Karpas-422 (cell line): ENCODE results near the gene HDAC11. TPM values are rescaled to one million over a fixed set of nuclear protein-coding genes. Genes with fewer than 3 reads are reported as not detected.
"Not testable (repeated sequence)": the region's sequence is repeated elsewhere in the genome, so short reads cannot be mapped to it uniquely, and the experiment has no call there.

Experiments
- DNase-seq: peaks from one replicate; pipeline ENCODE4 v3.0.0-alpha.2; 2015
- H2AFZ ChIP-seq: fragments of 200-600 bp; sonication (generic); 2 replicates; pipeline ENCODE4 v1.6.1; 2014; ENCODE audit warnings: antibody characterized with exemption, low read length, mixed read lengths
- H3K27ac ChIP-seq: fragments of 200-600 bp; sonication (generic); 2 replicates; pipeline ENCODE4 v1.5.1; 2014; ENCODE audit warnings: mild to moderate bottlenecking, low read length, moderate library complexity
- H3K27me3 ChIP-seq: fragments of 200-600 bp; sonication (generic); 2 replicates; pipeline ENCODE4 v1.6.1; 2014; ENCODE audit warnings: low read length, mixed read lengths
- H3K36me3 ChIP-seq: fragments of 200-600 bp; sonication (generic); 2 replicates; pipeline ENCODE4 v1.6.1; 2014; ENCODE audit warnings: low read length, mixed read lengths; ENCODE audit not compliant: insufficient read depth
- H3K4me1 ChIP-seq: fragments of 200-600 bp; sonication (generic); 2 replicates; pipeline ENCODE4 v1.6.1; 2014; ENCODE audit warnings: mild to moderate bottlenecking, low read length, mixed read lengths
- H3K4me2 ChIP-seq: fragments of 200-600 bp; sonication (generic); 2 replicates; pipeline ENCODE4 v1.6.1; 2014; ENCODE audit warnings: low read length, low read depth, mild to moderate bottlenecking; ENCODE audit not compliant: poor library complexity, severe bottlenecking
- H3K4me3 ChIP-seq: fragments of 200-600 bp; sonication (generic); 2 replicates; pipeline ENCODE4 v1.5.1; 2014; ENCODE audit warnings: mild to moderate bottlenecking, antibody characterized with exemption, low read length, mixed read lengths
- H3K79me2 ChIP-seq: fragments of 200-600 bp; sonication (generic); 2 replicates; pipeline ENCODE4 v1.6.1; 2014; ENCODE audit warnings: mild to moderate bottlenecking, low read length, mixed read lengths
- H3K9ac ChIP-seq: fragments of 200-600 bp; sonication (generic); 2 replicates; pipeline ENCODE4 v1.6.0; 2014; ENCODE audit warnings: low read length
- H3K9me2 ChIP-seq: fragments of 200-600 bp; sonication (generic), shearing (Covaris generic); replicated peaks from 2 replicates; pipeline ENCODE4 v1.6.0; 2014; ENCODE audit warnings: mild to moderate bottlenecking, low read length, moderate library complexity; ENCODE audit not compliant: insufficient read depth
- H3K9me3 ChIP-seq: fragments of 300-700, 200-600 bp; sonication (generic); 2 replicates; pipeline ENCODE4 v1.6.1; 2014; ENCODE audit warnings: low read length, mixed read lengths
- H4K20me1 ChIP-seq: fragments of 200-600 bp; sonication (generic); 2 replicates; pipeline ENCODE4 v1.6.1; 2014; ENCODE audit warnings: mild to moderate bottlenecking, antibody characterized with exemption, low read length, low read depth; ENCODE audit not compliant: insufficient read depth
- total RNA-seq: library from RNA; depleted of rRNA; stranded (reverse); fragments of >200 nt; shearing (Covaris generic); gene quantifications from 2 replicates; pipeline ENCODE4 v1.2.3, GENCODE V29; 2014; ENCODE audit warnings: low replicate concordance; rRNA removed

HDAC11 gene
- 1.6 and 5.3 TPM in 2 replicates for total RNA-seq

DNA sequence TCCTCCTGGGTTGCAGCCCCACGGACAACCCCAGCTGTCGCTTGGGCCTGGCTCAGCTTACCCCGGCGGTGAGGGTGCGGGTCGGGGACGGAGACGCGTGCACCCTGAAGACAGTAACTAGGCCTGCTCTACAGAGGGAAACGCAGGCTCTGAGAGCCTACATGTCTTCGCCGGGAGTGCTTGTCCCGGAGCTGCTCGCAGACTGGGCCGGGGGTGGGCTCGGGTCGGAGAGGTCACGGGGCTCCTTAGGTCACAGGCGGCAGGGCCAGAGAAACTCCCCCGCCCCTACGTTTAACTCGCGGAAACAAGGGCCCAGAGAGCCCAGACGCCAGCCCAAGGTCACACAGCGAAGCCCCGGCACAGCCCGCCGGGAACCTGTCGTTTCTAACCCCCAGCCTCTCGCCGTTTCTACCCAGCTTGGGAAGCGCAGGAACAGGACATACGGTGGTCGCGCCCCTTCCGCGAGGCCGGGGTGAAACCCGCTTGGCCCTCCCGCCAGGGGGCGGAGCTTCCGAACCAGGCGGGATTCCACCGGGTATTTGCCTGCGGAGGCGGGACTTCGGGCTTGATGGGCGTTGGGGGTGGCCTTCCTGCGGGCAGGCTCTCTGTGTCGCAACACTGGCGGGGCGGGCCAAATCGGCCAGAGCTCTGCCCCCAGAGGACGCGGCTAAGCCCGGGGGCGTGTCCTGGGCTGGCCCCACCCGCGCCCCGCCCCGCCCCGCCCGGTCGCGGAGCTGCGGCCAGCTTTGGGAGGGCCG lies at the start of gene HDAC11:
Gene HDAC11, plus strand, starts transcription at position 725 of the 758 bp plus-strand sequence. CDS start 42 bp downstream, outside the sequence.
- H3K79me2 ChIP-seq: no peaks in the 10 kb centered on the region
- peaks cover 13% of the 10 kb centered on the region for H3K4me1 ChIP-seq
- H3K4me3 ChIP-seq: peak within 1 kb of the TSS; percentile 76
- peak within 1 kb of the TSS; percentile 90 for H2AFZ ChIP-seq
- H4K20me1 ChIP-seq: 0 out of 2 replicates have a peak, but pooled peaks cover 6% of the 10 kb centered on the region
- H3K9ac ChIP-seq: peak within 1 kb of the TSS; percentile 78
- H3K9me3 ChIP-seq: no peaks in the 10 kb centered on the region
- peak; percentile 99 for DNase-seq
- no peaks in the 10 kb centered on the region for H3K9me2 ChIP-seq
- H3K27ac ChIP-seq: no peak within 1 kb of the TSS
- H3K4me2 ChIP-seq: peak within 1 kb of the TSS; percentile 90
- no peaks in the 10 kb centered on the region for H3K36me3 ChIP-seq
- H3K27me3 ChIP-seq: no peaks in the 10 kb centered on the region

GRCh38 chr3:13430411-13430875 lies 49.7 kb upstream of the HDAC11 start:
- not testable (repeated sequence) for H4K20me1 ChIP-seq, H3K27me3 ChIP-seq, H3K79me2 ChIP-seq, H3K9ac ChIP-seq, DNase-seq, H3K36me3 ChIP-seq, H2AFZ ChIP-seq, H3K4me1 ChIP-seq, H3K4me2 ChIP-seq, H3K4me3 ChIP-seq, H3K9me2 ChIP-seq, H3K9me3 ChIP-seq, H3K27ac ChIP-seq

GRCh38 chr3:13432093-13432492 lies 48.0 kb upstream of the HDAC11 start:
- Histone ChIP-seq H3K9ac (no peak overlapping the region), H3K27me3 (no peaks in the 10 kb centered on the region), H3K79me2 (no peaks in the 10 kb centered on the region), H3K9me2 (no peaks in the 10 kb centered on the region), H3K4me3 (no peak overlapping the region), H3K4me1 (peaks cover 7% of the 10 kb centered on the region), H3K27ac (no peak overlapping the region), H3K36me3 (no peaks in the 10 kb centered on the region), H4K20me1 (no peaks in the 10 kb centered on the region), H2AFZ (no peak overlapping the region), H3K9me3 (no peaks in the 10 kb centered on the region), H3K4me2 (no peak overlapping the region)
- no peak for DNase-seq

DNA sequence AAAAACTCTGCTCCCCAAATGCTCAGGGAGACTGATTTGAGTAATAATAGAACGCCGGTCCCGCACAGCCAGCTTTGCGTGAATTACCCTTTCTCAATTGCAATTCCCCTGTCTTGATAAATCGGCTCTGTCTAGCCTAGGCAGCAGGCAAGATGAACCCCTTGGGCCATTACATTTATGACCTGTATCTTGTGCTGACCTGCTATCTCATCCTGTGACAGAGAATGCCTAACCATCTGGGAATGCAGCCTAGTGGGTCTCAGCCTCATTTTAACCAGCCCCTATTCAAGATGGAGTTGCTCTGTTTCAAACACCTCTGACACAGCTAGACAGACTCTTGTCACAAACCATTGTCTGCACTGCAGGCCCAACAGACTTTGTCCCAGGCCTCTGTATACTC lies 46.2 kb upstream of the HDAC11 start:
- Histone ChIP-seq H3K4me2 (no peak overlapping the region), H3K9ac (no peak overlapping the region), H3K79me2 (no peaks in the 10 kb centered on the region), H3K9me3 (no peaks in the 10 kb centered on the region), H2AFZ (no peak overlapping the region), H3K4me3 (no peak overlapping the region), H3K4me1 (no peaks in the 10 kb centered on the region), H3K36me3 (no peaks in the 10 kb centered on the region), H3K9me2 (no peaks in the 10 kb centered on the region), H4K20me1 (no peaks in the 10 kb centered on the region), H3K27me3 (no peaks in the 10 kb centered on the region), H3K27ac (no peak overlapping the region)
- DNase-seq: no peak

- not testable (repeated sequence) for H3K9me3 ChIP-seq, H3K9ac ChIP-seq, DNase-seq, H3K4me3 ChIP-seq, H3K9me2 ChIP-seq, H3K27me3 ChIP-seq, H3K36me3 ChIP-seq, H2AFZ ChIP-seq, H3K4me1 ChIP-seq, H4K20me1 ChIP-seq, H3K27ac ChIP-seq, H3K79me2 ChIP-seq, H3K4me2 ChIP-seq
Measured at GRCh38 chr3:13436213-13436612, 43.9 kb upstream of the HDAC11 start.

DNA sequence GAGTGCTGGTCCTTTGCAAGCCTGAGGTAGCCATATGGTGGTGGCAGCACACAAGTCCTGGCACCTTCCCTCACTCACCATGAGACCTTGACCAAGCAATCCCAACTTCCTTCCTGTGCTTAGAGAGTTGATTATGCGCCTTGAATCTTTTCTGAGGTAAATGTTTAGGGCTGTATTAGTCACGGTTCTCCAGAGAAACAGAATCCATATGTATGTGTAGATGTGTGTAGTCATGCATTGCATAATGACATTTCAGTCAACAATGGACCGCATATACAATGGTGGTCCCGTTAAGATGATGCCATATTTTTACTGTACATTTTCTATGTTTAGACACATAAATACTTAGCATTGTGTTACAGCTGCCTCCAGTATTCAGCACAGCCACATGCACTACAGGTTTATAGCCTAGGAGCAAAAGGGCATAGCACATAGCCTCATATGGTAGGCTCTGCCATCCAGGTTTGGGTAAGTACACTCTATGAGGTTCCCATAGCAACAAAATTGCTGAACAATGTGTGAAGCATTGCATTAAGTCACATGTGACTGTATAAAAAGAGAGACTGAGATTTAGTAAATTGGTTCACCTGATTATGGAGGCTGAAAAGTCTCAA lies 39.8 kb upstream of the HDAC11 start:
- Histone ChIP-seq H3K36me3 (no peaks in the 10 kb centered on the region), H3K4me3 (no peak overlapping the region), H3K79me2 (no peaks in the 10 kb centered on the region), H3K9me2 (no peaks in the 10 kb centered on the region), H3K4me1 (no peaks in the 10 kb centered on the region), H3K27ac (no peak overlapping the region), H3K4me2 (no peak overlapping the region), H4K20me1 (no peaks in the 10 kb centered on the region), H3K9me3 (no peaks in the 10 kb centered on the region), H3K9ac (no peak overlapping the region), H2AFZ (no peak overlapping the region), H3K27me3 (no peaks in the 10 kb centered on the region)
- DNase-seq: no peak

DNA sequence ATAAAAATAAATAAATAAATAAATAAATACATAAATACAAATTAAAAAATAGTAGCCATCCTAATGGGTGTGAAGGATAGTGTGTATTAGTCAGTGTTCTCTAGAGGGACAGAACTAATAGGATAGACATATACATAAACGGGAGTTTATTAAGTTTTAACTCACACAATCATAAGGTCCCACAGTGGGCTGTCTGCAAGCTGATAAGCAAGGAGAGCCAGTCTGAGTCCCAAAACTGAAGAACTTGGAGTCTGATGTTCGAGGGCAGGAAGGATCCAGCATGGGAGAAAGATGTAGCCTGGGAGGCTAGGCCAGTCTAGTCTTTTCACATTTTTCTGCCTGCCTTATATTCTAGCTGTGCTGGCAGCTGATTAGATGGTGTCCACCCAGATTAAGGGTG lies 37.2 kb upstream of the HDAC11 start:
- H3K9ac ChIP-seq, DNase-seq, H2AFZ ChIP-seq, H3K9me2 ChIP-seq, H3K36me3 ChIP-seq, H3K4me1 ChIP-seq, H3K79me2 ChIP-seq, H3K27ac ChIP-seq, H3K4me3 ChIP-seq, H4K20me1 ChIP-seq, H3K9me3 ChIP-seq, H3K4me2 ChIP-seq, H3K27me3 ChIP-seq: not testable (repeated sequence)

DNA sequence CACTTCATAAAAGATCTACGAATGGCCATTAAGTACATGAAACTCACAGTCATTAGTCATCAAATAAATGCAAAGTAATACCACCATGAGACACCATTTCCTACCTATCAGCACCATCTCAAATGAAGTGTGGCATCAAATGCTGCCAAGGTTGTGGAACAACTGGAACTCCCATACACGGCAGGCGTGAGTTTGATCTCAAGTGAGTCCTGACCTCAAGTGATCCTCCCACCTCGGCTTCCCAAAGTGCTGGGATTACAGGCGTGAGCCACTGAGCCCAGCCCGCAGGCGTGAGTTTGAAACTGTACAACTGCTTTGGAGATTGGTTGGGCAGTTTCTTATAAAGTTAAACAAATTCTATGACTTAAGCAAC lies 28.8 kb upstream of the HDAC11 start:
- H3K79me2 ChIP-seq: no peaks in the 10 kb centered on the region
- H3K27me3 ChIP-seq: no peaks in the 10 kb centered on the region
- DNase-seq: peak; percentile 69
- no peaks in the 10 kb centered on the region for H3K36me3 ChIP-seq
- H2AFZ ChIP-seq: peak overlapping the region; percentile 99
- no peaks in the 10 kb centered on the region for H4K20me1 ChIP-seq
- H3K27ac ChIP-seq: no peak overlapping the region
- H3K4me2 ChIP-seq: peak overlapping the region; percentile 97
- no peaks in the 10 kb centered on the region for H3K9me2 ChIP-seq
- peak overlapping the region; percentile 67 for H3K9ac ChIP-seq
- H3K9me3 ChIP-seq: no peaks in the 10 kb centered on the region
- peak overlapping the region; percentile 75 for H3K4me3 ChIP-seq
- peaks cover 19% of the 10 kb centered on the region for H3K4me1 ChIP-seq
